Activated B cell treated with CpG ODN at 0.5 μM for 24 hours (primary cell): ENCODE results near the gene KRTAP1-1. TPM values are rescaled to one million over a fixed set of nuclear protein-coding genes. Genes with fewer than 3 reads are reported as not detected.
"Not testable (repeated sequence)": the region's sequence is repeated elsewhere in the genome, so short reads cannot be mapped to it uniquely, and the experiment has no call there.

ENCODE experiments used
- ATAC-seq: fragments of 200-7000 bp; cut with Tn5 transposase; one replicate; pipeline ENCODE4 v1.10.0; 2021; ENCODE audit warnings: low read depth, mild to moderate bottlenecking, moderate library complexity
- CTCF ChIA-PET: fragments of 350-600 bp; sonication (Branson Sonifier 250); formaldehyde crosslinking; loops from one replicate; lab custom pipeline; 2021; ENCODE audit warnings: antibody characterized with exemption; lab: Charles Lee
- POLR2A ChIA-PET: fragments of 350-600 bp; sonication (Branson Sonifier 250); formaldehyde crosslinking; loops from one replicate; lab custom pipeline; 2021; ENCODE audit warnings: antibody characterized with exemption; lab: Charles Lee
- DNase-seq: peaks from one replicate; pipeline ENCODE4 v3.0.0; 2022
- H3K27ac Mint-ChIP-seq: one replicate; pipeline ENCODE4 v1.8.0; 2020; ENCODE audit warnings: mixed read lengths
- H3K27me3 Mint-ChIP-seq: one replicate; pipeline ENCODE4 v1.8.0; 2021; ENCODE audit warnings: mixed read lengths
- H3K36me3 Mint-ChIP-seq: one replicate; pipeline ENCODE4 v1.8.0; 2021; ENCODE audit warnings: low read depth, mixed read lengths
- H3K4me1 Mint-ChIP-seq: one replicate; pipeline ENCODE4 v1.8.0; 2021; ENCODE audit warnings: mixed read lengths
- H3K4me3 Mint-ChIP-seq: one replicate; pipeline ENCODE4 v1.8.0; 2020; ENCODE audit warnings: mild to moderate bottlenecking, mixed read lengths
- H3K9me3 Mint-ChIP-seq: one replicate; pipeline ENCODE4 v1.8.0; 2020; ENCODE audit warnings: mixed read lengths
- CTCF ChIP-seq: fragments of 200-600 bp; IDR thresholded peaks from one replicate; pipeline ENCODE4 v1.8.0; 2022; ENCODE audit warnings: antibody characterized with exemption, mild to moderate bottlenecking
- intact Hi-C: fragments of 100-400 bp; cut with micrococcal nuclease; formaldehyde crosslinking; loops from one replicate; pipeline ENCODE4 v1.15.1; 2024
- total RNA-seq: library from RNA; stranded (reverse); gene quantifications from 2 replicates; pipeline ENCODE4 v1.2.3, GENCODE V29; 2022

The KRTAP1-1 gene
- total RNA-seq, 1 donor from 2014 or later: not detected

GRCh38 chr17:41049110-41049509 lies 7.9 kb upstream of the KRTAP1-1 start:
- Mint-ChIP-seq H3K36me3 (no peaks in the 10 kb centered on the region), H3K27ac (no peak overlapping the region), H3K4me1 (no peaks in the 10 kb centered on the region), H3K9me3 (peaks cover 4% of the 10 kb centered on the region), H3K27me3 (peaks cover 23% of the 10 kb centered on the region), H3K4me3 (no peak overlapping the region)
- ChIA-PET CTCF (no interaction called here), POLR2A (no interaction called here)
- DNase-seq (no peak), ATAC-seq (no peak)
- no peak for TF ChIP-seq CTCF
- intact Hi-C loops: no loop called here

DNA sequence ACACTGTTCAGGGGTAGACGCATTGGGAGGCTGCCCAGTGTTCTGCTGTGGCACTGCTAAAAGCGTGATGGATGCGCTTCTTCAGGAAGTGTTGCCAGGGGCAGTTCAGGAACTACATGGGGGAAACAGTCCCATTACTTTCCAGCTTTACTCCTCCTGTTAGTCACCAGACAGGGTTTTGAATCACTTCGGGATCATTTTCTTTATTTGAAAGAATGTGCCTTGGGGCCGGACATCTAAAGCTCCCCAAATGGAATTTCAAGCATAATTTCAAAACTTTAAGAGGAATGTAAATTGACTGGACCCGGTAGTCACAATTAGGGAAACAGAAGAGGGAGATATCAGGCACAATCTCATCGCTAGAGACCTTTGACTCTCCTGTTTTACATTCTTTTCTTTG lies 7.2 kb upstream of the KRTAP1-1 start:
- H3K4me3 Mint-ChIP-seq: no peak overlapping the region
- ChIA-PET CTCF (no interaction called here), POLR2A (no interaction called here)
- H3K9me3 Mint-ChIP-seq: peaks cover 4% of the 10 kb centered on the region
- H3K27ac Mint-ChIP-seq: no peak overlapping the region
- peaks cover 23% of the 10 kb centered on the region for H3K27me3 Mint-ChIP-seq
- no peaks in the 10 kb centered on the region for H3K36me3 Mint-ChIP-seq
- intact Hi-C loops: no loop called here
- DNase-seq: no peak
- no peak for TF ChIP-seq CTCF
- H3K4me1 Mint-ChIP-seq: no peaks in the 10 kb centered on the region
- no peak for ATAC-seq

DNA sequence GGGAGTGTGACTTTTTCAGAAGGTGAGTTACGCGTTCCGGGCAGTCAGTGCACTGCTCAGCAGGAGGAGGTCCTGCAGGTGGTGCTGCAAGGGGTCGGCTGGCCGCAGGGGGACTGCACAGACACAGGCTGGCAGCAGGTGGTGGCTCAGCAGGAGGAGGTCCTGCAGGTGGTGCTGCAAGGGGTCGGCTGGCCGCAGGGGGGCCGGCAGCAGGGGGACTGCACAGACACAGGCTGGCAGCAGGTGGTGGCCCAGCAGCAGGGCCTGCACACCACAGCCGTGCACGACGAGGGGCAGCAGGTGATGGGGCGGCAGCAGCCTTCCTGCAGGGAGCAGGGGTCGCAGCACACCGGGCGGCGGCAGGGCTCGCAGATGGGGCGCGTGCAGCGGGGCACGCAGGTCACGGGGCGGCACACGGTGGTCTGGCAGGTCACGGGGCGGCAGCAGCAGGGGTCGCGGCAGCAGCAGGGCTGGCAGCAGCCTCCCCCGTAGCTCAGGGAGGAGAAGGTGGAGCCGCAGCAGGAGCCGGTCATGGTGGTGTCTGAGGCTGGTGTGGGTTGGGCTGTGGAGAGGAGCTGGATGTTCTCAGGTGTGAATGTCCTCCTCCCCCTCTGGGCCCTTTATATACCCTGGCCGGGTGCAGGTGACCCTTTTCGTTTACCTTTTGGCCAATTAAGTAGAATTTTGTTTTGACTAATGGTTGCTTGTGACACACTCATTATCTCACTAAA lies 5.7 kb upstream of the KRTAP1-1 start, which contains the start of gene KRTAP2-1:
Gene KRTAP2-1, minus strand, starts transcription at position 582 of the 731 bp plus-strand sequence. Its CDS starts 49 bp downstream, at position 533.
- H3K27ac Mint-ChIP-seq, CTCF ChIA-PET, POLR2A ChIA-PET, H3K4me3 Mint-ChIP-seq, DNase-seq, ATAC-seq, H3K4me1 Mint-ChIP-seq, H3K36me3 Mint-ChIP-seq, intact Hi-C loops: not testable (repeated sequence)
- H3K27me3 Mint-ChIP-seq: peaks cover 20% of the 10 kb centered on the region
- peaks cover 14% of the 10 kb centered on the region for H3K9me3 Mint-ChIP-seq

GRCh38 chr17:41042953-41043352 lies 1.7 kb upstream of the KRTAP1-1 start:
- H3K27ac Mint-ChIP-seq: no peak overlapping the region
- POLR2A ChIA-PET: no interaction called here
- no peaks in the 10 kb centered on the region for H3K36me3 Mint-ChIP-seq
- H3K27me3 Mint-ChIP-seq: peaks cover 21% of the 10 kb centered on the region
- no peak for TF ChIP-seq CTCF
- H3K4me1 Mint-ChIP-seq: no peaks in the 10 kb centered on the region
- intact Hi-C loops: no loop called here
- CTCF ChIA-PET: no interaction called here
- H3K4me3 Mint-ChIP-seq: no peak overlapping the region
- DNase-seq (no peak), ATAC-seq (no peak)
- H3K9me3 Mint-ChIP-seq: peaks cover 14% of the 10 kb centered on the region

DNA sequence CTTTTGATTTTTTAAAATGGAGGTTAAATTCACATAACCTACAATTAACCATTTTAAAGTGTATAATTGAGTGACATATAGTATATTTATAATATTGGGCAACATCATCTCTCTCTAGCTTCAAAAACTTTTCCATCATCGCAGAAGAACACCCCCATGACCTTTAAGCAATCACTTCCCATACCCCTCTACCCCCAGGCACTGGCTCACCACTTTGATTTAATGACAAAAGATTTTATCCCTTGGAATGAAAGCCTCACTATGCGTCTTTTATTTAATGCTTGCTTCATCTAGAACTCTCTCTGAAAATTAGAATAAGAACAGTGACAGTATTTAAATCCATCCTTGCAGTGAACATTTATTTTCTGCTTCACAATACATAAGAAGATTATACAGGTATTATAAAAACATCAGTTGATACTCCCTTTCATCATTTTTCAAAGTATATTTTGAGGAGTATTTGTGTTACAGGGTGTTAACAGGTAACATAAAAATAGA lies 3.3 kb downstream of the KRTAP1-1 start:
- intact Hi-C loops: no loop called here
- H3K4me1 Mint-ChIP-seq: no peaks in the 10 kb centered on the region
- ChIA-PET POLR2A (no interaction called here), CTCF (no interaction called here)
- H3K27ac Mint-ChIP-seq: no peak overlapping the region
- peaks cover 17% of the 10 kb centered on the region for H3K27me3 Mint-ChIP-seq
- TF ChIP-seq CTCF: no peak
- H3K9me3 Mint-ChIP-seq: peaks cover 7% of the 10 kb centered on the region
- DNase-seq (no peak), ATAC-seq (no peak)
- no peak overlapping the region for H3K4me3 Mint-ChIP-seq
- no peaks in the 10 kb centered on the region for H3K36me3 Mint-ChIP-seq

GRCh38 chr17:41034346-41034935 lies 6.8 kb downstream of the KRTAP1-1 start, which contains the start of gene KRTAP1-3:
Gene KRTAP1-3 (minus strand): TSS chr17:41034874. CDS start chr17:41034821, 53 bp downstream.
- H3K9me3 Mint-ChIP-seq, ATAC-seq, CTCF ChIA-PET, H3K4me1 Mint-ChIP-seq, H3K36me3 Mint-ChIP-seq, DNase-seq, H3K4me3 Mint-ChIP-seq, intact Hi-C loops, H3K27ac Mint-ChIP-seq, POLR2A ChIA-PET: not testable (repeated sequence)
- peaks cover 30% of the 10 kb centered on the region for H3K27me3 Mint-ChIP-seq
